ENCODE data around the gene SMIM45.

Gene SMIM45

DNA sequence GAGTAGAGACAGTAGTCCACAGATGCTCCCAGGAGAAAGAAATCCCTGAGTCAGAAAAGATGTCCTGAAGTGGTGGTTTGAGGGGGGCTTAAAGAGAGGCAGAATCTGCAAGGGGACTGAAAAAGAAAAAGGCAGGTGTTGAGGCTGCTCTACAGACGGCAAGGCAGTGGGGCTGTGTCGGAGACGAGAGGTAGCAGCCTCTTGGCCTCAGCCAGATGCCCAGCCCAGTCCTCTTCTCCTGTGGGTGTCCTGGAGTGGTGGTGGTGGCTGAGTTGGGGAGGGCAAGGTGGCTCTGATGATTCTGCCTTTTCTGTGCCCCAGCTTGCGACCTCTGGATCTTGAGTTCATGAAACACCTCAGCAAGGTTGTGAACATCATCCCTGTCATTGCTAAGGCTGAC lies 37.3 kb downstream of the SMIM45 start:
- dilution Hi-C loops (cut with MboI; ENCODE audit: extremely low pct_ligation_motif_present, low sequenced_read_pairs) (no loop called here), intact Hi-C loops (cut with micrococcal nuclease) (no loop called here)
- no TSS peak for BruUV-seq (replicated peaks)
- FAIRE-seq (no peak), DNase-seq (ENCODE audit: low read depth, low spot score) (no peak)
- no peak overlapping the region for H2AFZ ChIP-seq (ENCODE audit: low read depth, low read length)
- no peaks in the 10 kb centered on the region for H3K9me3 ChIP-seq (replicated peaks; ENCODE audit: control insufficient read depth, insufficient read depth, low read length)
- H3K27me3 ChIP-seq (ENCODE audit: control insufficient read depth in 2 of 2, insufficient read depth in 2 of 2, low read length in 2 of 2) = peaks cover 0 to 3% of the 10 kb centered on the region in 2 experiments
- no peak overlapping the region for H3K4me3 ChIP-seq (replicated peaks in 1 of 3; ENCODE audit: insufficient read depth in 1 of 3, low read depth in 1 of 3, low read length in 3 of 3)
- H3K4me2 ChIP-seq (ENCODE audit: insufficient read depth, low read length) = no peak overlapping the region
- ChIA-PET CTCF (no interaction called here), POLR2A (no interaction called here)
- no peaks in the 10 kb centered on the region for H3K79me2 ChIP-seq (ENCODE audit: control insufficient read depth, insufficient read depth, low read length)
- H3K36me3 ChIP-seq (ENCODE audit: control insufficient read depth in 2 of 2, extremely low read depth in 1 of 2, insufficient read depth in 2 of 2, low read length in 2 of 2) = no peaks in the 10 kb centered on the region
- H3K9ac ChIP-seq (replicated peaks; ENCODE audit: extremely low read depth, insufficient read depth, low read length) = no peak overlapping the region
- no peaks in the 10 kb centered on the region for H3K4me1 ChIP-seq (ENCODE audit: control insufficient read depth, extremely low read depth, insufficient read depth, low read length)
- H4K20me1 ChIP-seq (replicated peaks; ENCODE audit: control insufficient read depth, extremely low read depth, insufficient read depth, low read length) = no peaks in the 10 kb centered on the region
- TF ChIP-seq POLR2A (IDR thresholded peaks at IDR 0.05; ENCODE audit: low read depth, low read length) (no peak), EZH2 (IDR thresholded peaks at IDR 0.05; ENCODE audit: borderline replicate concordance, low read depth, low read length, severe bottlenecking) (no peak), MYC (IDR thresholded peaks at IDR 0.05; ENCODE audit: low read depth, low read length) (no peak), GATA2 (IDR thresholded peaks at IDR 0.05; ENCODE audit: insufficient read depth, insufficient read length, low read depth, low read length) (no peak), FOS (IDR thresholded peaks at IDR 0.05; ENCODE audit: borderline replicate concordance, insufficient read depth, low read length) (no peak), POLR2AphosphoS5 (IDR thresholded peaks at IDR 0.05; ENCODE audit: insufficient read depth, low read depth, low read length) (no peak), JUN (IDR thresholded peaks at IDR 0.05; ENCODE audit: borderline replicate concordance, insufficient read depth, insufficient read length, low read depth) (no peak)
- TF ChIP-seq, protein P1, sequence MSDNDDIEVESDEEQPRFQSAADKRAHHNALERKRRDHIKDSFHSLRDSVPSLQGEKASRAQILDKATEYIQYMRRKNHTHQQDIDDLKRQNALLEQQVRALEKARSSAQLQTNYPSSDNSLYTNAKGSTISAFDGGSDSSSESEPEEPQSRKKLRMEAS (IDR thresholded peaks at IDR 0.05; ENCODE audit: insufficient read depth, insufficient read length) = no peak
- TF ChIP-seq, protein P2, sequence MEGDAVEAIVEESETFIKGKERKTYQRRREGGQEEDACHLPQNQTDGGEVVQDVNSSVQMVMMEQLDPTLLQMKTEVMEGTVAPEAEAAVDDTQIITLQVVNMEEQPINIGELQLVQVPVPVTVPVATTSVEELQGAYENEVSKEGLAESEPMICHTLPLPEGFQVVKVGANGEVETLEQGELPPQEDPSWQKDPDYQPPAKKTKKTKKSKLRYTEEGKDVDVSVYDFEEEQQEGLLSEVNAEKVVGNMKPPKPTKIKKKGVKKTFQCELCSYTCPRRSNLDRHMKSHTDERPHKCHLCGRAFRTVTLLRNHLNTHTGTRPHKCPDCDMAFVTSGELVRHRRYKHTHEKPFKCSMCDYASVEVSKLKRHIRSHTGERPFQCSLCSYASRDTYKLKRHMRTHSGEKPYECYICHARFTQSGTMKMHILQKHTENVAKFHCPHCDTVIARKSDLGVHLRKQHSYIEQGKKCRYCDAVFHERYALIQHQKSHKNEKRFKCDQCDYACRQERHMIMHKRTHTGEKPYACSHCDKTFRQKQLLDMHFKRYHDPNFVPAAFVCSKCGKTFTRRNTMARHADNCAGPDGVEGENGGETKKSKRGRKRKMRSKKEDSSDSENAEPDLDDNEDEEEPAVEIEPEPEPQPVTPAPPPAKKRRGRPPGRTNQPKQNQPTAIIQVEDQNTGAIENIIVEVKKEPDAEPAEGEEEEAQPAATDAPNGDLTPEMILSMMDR (IDR thresholded peaks at IDR 0.05; ENCODE audit: extremely low read depth in 1 of 2, insufficient read depth in 1 of 2, low read depth in 1 of 2, low read length in 2 of 2) = no peak
- H3K27ac ChIP-seq (ENCODE audit: insufficient read depth, low read depth, low read length) = no peak overlapping the region
- H3K9me1 ChIP-seq (replicated peaks; ENCODE audit: control insufficient read depth, extremely low read depth, insufficient read depth, low read length) = no peaks in the 10 kb centered on the region

Data from endothelial cell of umbilical vein (primary cell).